Spleen (tissue), 11 donors: ENCODE data around the gene RHNO1. TPM values are rescaled to one million over a fixed set of nuclear protein-coding genes. Genes with fewer than 3 reads are reported as not detected.

ENCODE experiments used
- DNase-seq: peaks from one replicate; pipeline ENCODE4 v3.0.0-alpha.2; 2020
- H3K27ac ChIP-seq, 8 donors: fragments of 200-600 bp; sonication (generic) in 7 of 8; 1 replicate in 4 of 8; 2 replicates in 4 of 8; pipeline versions ENCODE4 v1.5.0 to v1.8.0; 2016 to 2021; ENCODE audit warnings: inconsistent platforms in 4 of 8, mild to moderate bottlenecking in 4 of 8, moderate library complexity in 1 of 8
- H3K27me3 ChIP-seq, 7 donors: fragments of 200-600 bp; sonication (generic) in 6 of 7; replicated peaks in 1 of 7; 1 replicate in 4 of 7; 2 replicates in 3 of 7; pipeline versions ENCODE4 v1.5.0 to v1.8.0; 2016 to 2021; ENCODE audit warnings: inconsistent platforms in 3 of 7, mild to moderate bottlenecking in 1 of 7
- H3K36me3 ChIP-seq, 6 donors: fragments of 200-600 bp; sonication (generic) in 5 of 6; 1 replicate in 4 of 6; 2 replicates in 2 of 6; pipeline versions ENCODE4 v1.5.0 to v1.8.0; 2016 to 2021; ENCODE audit warnings: inconsistent platforms in 2 of 6
- H3K4me1 ChIP-seq, 6 donors: fragments of 200-600 bp; sonication (generic) in 5 of 6; 1 replicate in 3 of 6; 2 replicates in 3 of 6; pipeline versions ENCODE4 v1.5.0 to v1.8.0; 2016 to 2021; ENCODE audit warnings: inconsistent platforms in 3 of 6
- H3K4me3 ChIP-seq, 8 donors: fragments of 200-600 bp; sonication (generic) in 7 of 8; 1 replicate in 4 of 8; 2 replicates in 4 of 8; pipeline versions ENCODE4 v1.5.0 to v1.8.0; 2016 to 2021; ENCODE audit warnings: inconsistent platforms in 4 of 8, mild to moderate bottlenecking in 4 of 8, moderate library complexity in 2 of 8
- H3K9me3 ChIP-seq, 8 donors: fragments of 200-600 bp; sonication (generic) in 7 of 8; 1 replicate in 4 of 8; 2 replicates in 4 of 8; pipeline versions ENCODE4 v1.5.0 to v1.8.0; 2016 to 2021; ENCODE audit warnings: inconsistent platforms in 4 of 8
- POLR2A ChIP-seq, 3 donors: fragments of 450-650 bp; IDR thresholded peaks; one replicate each; pipeline ENCODE4 v1.5.1; 2017; ENCODE audit warnings: antibody characterized with exemption in 3 of 3, mild to moderate bottlenecking in 1 of 3
- POLR2AphosphoS5 ChIP-seq, 3 donors: sonication (generic); formaldehyde crosslinking; IDR thresholded peaks; one replicate each; pipeline ENCODE4 v1.5.1; 2017; ENCODE audit warnings: antibody characterized with exemption in 3 of 3
- WGBS, 5 donors: extraction: QIAGEN DNeasy Blood & Tissue Kit in 3 of 5; methylation state at CpG; one replicate each; pipeline versions ENCODE4 v1.1.5 to v1.1.7; 2013 to 2018; 5-methylcytosine and 5-hydroxymethylcytosine counted together
- intact Hi-C: fragments of 100-400 bp; cut with DNase I; formaldehyde crosslinking; loops from one replicate; pipeline ENCODE4 v1.15.0; 2023; ENCODE audit warnings: low total_unique reads
- polyA plus RNA-seq, 3 donors: library from polyadenylated mRNA; stranded (reverse); fragments of 200-250 nt; gene quantifications; one replicate each; pipeline ENCODE4 v1.2.1, GENCODE V29; 2013
- total RNA-seq, 7 donors: library from RNA; depleted of rRNA in 3 of 7; stranded (reverse); fragments of >200 nt in 3 of 7; fragmentation: NEBNext Ultra II Directional in 4 of 7; extraction: Animal tissue kit (Norgen Biotek cat#: 25700) in 4 of 7; gene quantifications; one replicate each; pipeline versions ENCODE4 v1.1.0 to v1.2.1, GENCODE V29; 2016 to 2021
- TF ChIP-seq, protein P1 (sequence below), 11 experiments: fragments of 200-600 bp in 7 of 11; fragments of 450-650 bp in 4 of 11; sonication (generic) in 4 of 11; IDR thresholded peaks in 8 of 11; conservative IDR thresholded peaks in 3 of 11; 1 replicate in 7 of 11; 2 replicates in 4 of 11; pipeline versions ENCODE4 v1.4.0 to v1.8.0; 2016 to 2021; ENCODE audit warnings: antibody characterized with exemption in 11 of 11, inconsistent platforms in 4 of 11, mild to moderate bottlenecking in 1 of 11
- donor health status: healthy with polysubstance abuse.
- donor health status: DM: no; HTN: no; CAD: no; lungs with moderate emphysema.
- donor health status: DM: no; HTN: no; CAD: no.
- donor health status: Bipolar disorder and iron deficiency.
- donor health status: healthy.
- donor health status: DM: no; HTN: no; CAD: no.
- donor health status: DM: yes; HTN: yes; CAD: no.

The RHNO1 gene
- total and polyA plus RNA-seq, 10 donors, result 15.9 to 26.0 (median 23.1) TPM

DNA sequence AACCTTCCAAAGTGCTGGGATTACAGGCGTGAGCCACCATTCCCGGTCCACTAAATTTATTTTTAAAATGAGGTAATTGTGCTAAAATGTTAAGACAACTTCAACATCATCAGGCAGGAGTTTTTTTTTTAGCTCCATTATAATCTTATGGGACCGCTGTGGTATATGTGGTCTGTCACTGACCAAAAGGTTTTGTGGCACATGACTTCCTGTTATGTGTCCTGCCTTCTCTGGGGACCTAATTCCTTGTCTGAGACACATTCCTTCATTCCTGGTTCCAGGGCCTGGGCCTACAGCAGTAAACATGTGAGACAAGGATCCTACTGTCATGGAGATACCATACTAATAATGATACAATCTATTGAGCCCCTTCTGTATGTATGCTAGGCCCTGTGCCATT is 25.1 kb upstream of the RHNO1 start:
- no peak for DNase-seq
- intact Hi-C loops, result no loop called here
- no peaks in the 10 kb centered on the region for H3K9me3 ChIP-seq
- no peak for TF ChIP-seq POLR2AphosphoS5 (IDR thresholded peaks at IDR 0.05)
- TF ChIP-seq POLR2A (IDR thresholded peaks at IDR 0.05), result no peak
- TF ChIP-seq, protein P1, sequence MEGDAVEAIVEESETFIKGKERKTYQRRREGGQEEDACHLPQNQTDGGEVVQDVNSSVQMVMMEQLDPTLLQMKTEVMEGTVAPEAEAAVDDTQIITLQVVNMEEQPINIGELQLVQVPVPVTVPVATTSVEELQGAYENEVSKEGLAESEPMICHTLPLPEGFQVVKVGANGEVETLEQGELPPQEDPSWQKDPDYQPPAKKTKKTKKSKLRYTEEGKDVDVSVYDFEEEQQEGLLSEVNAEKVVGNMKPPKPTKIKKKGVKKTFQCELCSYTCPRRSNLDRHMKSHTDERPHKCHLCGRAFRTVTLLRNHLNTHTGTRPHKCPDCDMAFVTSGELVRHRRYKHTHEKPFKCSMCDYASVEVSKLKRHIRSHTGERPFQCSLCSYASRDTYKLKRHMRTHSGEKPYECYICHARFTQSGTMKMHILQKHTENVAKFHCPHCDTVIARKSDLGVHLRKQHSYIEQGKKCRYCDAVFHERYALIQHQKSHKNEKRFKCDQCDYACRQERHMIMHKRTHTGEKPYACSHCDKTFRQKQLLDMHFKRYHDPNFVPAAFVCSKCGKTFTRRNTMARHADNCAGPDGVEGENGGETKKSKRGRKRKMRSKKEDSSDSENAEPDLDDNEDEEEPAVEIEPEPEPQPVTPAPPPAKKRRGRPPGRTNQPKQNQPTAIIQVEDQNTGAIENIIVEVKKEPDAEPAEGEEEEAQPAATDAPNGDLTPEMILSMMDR (IDR thresholded peaks at IDR 0.05 in 8 of 11, conservative IDR thresholded peaks at IDR 0.05 in 3 of 11), result no peak
- 87 to 95% (median 90%) methylated on average over 3 of the region's 3 CpGs for WGBS, 5 donors
- peaks cover 0 to 58% (median 0%) of the 10 kb centered on the region in 6 donors for H3K36me3 ChIP-seq
- peaks cover 0 to 5% (median 0%) of the 10 kb centered on the region in 6 donors for H3K4me1 ChIP-seq
- H3K27me3 ChIP-seq, result no peaks in the 10 kb centered on the region
- H3K27ac ChIP-seq, result no peak overlapping the region
- no peak overlapping the region for H3K4me3 ChIP-seq

DNA sequence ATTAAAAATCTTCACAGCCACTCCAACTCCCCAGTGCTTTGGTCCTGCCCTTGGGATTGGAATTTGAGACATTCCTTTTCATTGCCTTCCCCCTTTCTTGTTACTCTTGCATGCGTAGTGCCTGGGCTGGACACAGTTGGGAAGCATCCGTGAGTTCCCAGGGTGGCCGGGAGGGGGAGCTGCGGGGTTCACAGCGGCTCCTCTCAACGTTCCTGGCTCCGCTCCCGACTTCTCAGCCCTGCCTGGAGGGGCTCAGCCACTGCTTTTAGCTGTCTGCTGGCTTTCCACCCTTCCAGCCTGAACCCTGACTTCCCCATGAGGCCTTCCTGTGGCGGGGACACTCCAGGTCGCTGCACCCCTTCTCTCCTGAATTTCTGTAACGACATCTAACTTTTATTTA is 23.4 kb upstream of the RHNO1 start:
- H3K27ac ChIP-seq, result no peak overlapping the region
- TF ChIP-seq, protein P1 (IDR thresholded peaks at IDR 0.05 in 8 of 11, conservative IDR thresholded peaks at IDR 0.05 in 3 of 11), result peak; percentile 21 to 85 (median 73)
- TF ChIP-seq POLR2A (IDR thresholded peaks at IDR 0.05) (no peak), POLR2AphosphoS5 (IDR thresholded peaks at IDR 0.05) (peak; percentile 21 to 64 (median 35))
- H3K36me3 ChIP-seq, result peaks cover 0 to 59% (median 7%) of the 10 kb centered on the region in 6 donors
- H3K4me1 ChIP-seq, result peaks cover 0 to 5% (median 0%) of the 10 kb centered on the region in 6 donors
- H3K9me3 ChIP-seq, result no peaks in the 10 kb centered on the region
- no peak overlapping the region for H3K4me3 ChIP-seq
- intact Hi-C loops, result no loop called here
- peak; percentile 87 for DNase-seq
- no peaks in the 10 kb centered on the region for H3K27me3 ChIP-seq
- WGBS, 5 donors, result 26 to 33% (median 30%) methylated on average over 11 of the region's 11 CpGs

DNA sequence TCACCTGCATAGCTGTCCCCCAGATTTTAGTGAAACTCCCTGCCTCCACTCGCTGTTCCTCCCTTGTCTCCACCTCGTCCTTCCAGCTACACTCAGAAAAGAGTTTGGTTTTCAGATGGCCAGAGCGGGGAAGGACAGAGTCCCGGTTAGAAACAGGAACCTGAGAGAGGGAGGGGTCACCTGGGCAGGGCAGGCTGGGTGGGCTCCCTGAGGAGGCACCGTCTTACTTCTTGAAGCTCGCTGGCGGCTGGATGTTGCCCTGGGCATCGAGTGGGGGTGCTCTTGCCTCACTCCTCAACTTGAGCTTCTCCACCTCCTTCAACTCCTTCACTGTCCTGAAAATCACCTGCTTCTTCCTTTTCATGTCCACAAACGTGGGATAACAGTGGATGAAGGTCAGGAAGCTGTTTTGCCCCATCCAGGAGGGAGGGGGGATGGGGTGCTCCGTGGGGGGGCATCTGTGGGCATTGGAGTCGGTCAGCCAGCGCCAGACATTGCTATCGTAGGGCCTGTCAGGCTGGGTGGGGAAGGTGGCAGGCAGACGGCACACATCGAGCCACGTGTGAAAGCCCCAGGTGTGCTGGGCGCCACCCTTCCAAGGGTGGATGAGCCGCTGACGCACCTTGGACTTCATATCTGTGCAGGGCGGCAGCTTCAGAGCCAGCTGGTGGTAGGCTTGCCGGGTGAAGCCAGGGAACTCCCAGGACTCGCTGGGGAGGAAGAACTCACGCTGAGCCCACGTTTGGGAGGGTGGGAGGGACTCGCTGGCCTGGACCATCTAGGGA is 22.2 kb upstream of the RHNO1 start:
- peaks cover 0 to 62% (median 13%) of the 10 kb centered on the region in 6 donors for H3K36me3 ChIP-seq
- no peak overlapping the region for H3K27ac ChIP-seq
- TF ChIP-seq POLR2A (IDR thresholded peaks at IDR 0.05) (no peak), POLR2AphosphoS5 (IDR thresholded peaks at IDR 0.05) (no peak)
- TF ChIP-seq, protein P1 (IDR thresholded peaks at IDR 0.05 in 8 of 11, conservative IDR thresholded peaks at IDR 0.05 in 3 of 11), result no peak
- WGBS, 5 donors, result 89 to 93% (median 91%) methylated on average over 25 of the region's 25 CpGs
- no peak overlapping the region for H3K4me3 ChIP-seq
- DNase-seq, result peak; percentile 63
- H3K27me3 ChIP-seq, result no peaks in the 10 kb centered on the region
- peaks cover 0 to 5% (median 0%) of the 10 kb centered on the region in 6 donors for H3K4me1 ChIP-seq
- intact Hi-C loops, result no loop called here
- H3K9me3 ChIP-seq, result no peaks in the 10 kb centered on the region

DNA sequence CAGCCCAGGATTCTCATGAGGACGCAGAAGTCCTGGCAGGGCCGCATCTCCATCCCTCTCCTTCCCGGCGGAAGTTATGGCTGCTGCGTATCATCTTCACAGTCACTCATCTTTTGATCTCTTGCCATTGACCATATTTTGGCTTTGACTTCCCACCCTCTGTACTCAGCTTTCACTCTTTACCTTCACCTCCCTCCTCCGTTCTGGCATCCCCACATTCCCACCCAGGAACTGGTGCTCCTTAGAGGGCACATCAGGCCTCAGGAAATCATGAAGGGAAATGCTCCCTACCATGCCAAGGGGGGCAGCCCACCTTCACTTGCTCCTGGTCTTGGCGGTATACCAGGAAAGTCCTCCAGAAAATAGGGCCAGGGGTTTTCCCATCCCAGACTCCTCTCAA is 21.5 kb upstream of the RHNO1 start:
- TF ChIP-seq POLR2A (IDR thresholded peaks at IDR 0.05) (no peak), POLR2AphosphoS5 (IDR thresholded peaks at IDR 0.05) (no peak)
- TF ChIP-seq, protein P1 (IDR thresholded peaks at IDR 0.05 in 8 of 11, conservative IDR thresholded peaks at IDR 0.05 in 3 of 11), result no peak
- H3K27ac ChIP-seq, result no peak overlapping the region
- DNase-seq, result no peak
- peaks cover 0 to 5% (median 0%) of the 10 kb centered on the region in 6 donors for H3K4me1 ChIP-seq
- WGBS, 5 donors, result 80 to 94% (median 92%) methylated on average over 7 of the region's 7 CpGs
- intact Hi-C loops, result no loop called here
- H3K27me3 ChIP-seq, result no peaks in the 10 kb centered on the region
- H3K36me3 ChIP-seq, result peaks cover 0 to 59% (median 13%) of the 10 kb centered on the region in 6 donors
- H3K4me3 ChIP-seq, result no peak overlapping the region
- H3K9me3 ChIP-seq, result no peaks in the 10 kb centered on the region
